C1 segment of cervical spinal cord (tissue), 14 donors: ENCODE results near the gene GTSE1.

Experiments
- DNase-seq, 14 donors: peaks; one replicate each; lab custom pipeline; 2025; lab: John Stamatoyannopoulos, UW

GTSE1 gene

DNA sequence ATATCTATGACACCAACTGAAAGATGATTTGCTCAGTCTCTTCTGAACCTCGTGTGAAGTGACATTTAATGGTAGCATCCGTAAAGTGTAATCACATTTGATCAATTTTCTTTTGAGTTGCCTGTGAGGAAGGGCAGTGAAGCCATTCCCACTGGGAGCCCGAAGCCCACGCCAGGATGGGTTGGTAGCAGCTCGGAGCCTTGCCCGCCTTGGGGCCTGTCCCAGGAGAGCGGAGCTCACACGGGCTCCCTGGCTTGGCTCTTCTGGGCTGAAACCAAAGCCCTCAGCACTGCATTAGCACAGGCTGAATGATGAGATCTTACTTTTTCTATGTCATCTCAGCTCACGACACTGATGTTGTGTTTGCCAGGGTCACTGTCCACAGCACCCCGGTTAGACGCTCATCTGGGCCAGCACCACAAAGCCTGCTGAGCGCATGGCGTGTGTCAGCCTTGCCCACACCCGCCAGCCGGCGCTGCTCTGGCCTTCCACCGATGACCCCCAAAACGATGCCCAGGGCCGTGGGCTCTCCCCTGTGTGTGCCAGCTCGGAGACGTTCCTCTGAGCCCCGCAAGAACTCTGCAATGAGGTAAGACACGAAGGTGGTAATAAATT, 29.5 kb downstream of the GTSE1 start:
- DNase-seq, result no peak

DNA sequence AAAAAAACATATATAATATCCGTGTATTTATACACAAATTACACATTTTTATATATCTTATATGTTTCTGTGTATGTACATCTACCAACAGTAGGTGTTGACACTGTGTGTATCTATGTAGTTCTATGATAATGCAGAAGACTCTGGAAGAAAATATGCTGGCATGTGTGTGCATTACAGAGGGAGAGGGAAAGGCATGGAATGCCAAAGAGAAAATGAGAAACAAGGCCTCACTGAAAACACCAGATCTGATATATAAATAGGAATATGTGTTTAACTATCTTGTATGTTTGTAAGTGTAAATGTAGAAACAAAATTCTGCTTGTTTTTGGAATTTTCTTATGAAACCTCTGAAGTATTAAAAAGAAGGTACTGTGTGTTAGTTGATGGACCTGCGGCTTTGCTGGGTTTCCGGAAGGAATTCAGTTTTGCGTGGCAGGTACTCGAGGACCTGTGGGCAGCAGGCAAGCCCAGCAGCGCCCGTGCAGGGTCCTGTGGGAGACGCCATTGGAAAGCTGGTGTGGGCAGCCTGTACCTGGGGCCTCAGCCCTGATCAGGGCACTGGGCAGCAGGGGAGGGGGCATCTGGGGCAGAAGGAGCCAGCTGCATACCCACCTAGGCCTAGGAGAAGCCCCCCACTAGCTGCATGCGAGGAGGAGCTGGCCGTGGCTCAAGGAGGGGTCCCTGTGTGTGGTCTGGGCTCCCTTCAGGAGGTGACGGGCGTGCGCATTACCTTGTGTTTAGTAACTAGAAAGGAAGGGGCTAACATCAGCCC, 31.2 kb downstream of the GTSE1 start:
- DNase-seq, result no peak

DNA sequence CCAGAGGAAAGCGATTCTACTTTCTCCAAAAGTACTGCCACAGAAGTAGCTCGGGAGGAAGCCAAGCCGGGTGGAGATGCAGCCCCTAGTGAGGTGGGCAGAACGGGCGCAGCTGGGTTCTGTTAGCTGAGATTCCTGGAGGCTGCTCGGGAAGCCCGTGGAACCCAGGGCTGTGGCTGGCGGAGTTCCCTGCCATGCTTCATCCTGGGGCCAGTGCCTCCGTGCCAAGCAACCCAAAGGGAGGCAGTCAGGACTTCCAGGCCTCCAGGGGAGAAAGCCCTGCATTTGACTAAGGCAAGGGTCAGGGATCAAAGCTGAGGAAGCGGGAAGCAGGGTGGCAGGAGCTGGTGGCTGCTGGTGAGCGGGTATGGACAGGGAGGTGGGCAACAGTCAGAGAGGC, 32.1 kb downstream of the GTSE1 start:
- no peak for DNase-seq

DNA sequence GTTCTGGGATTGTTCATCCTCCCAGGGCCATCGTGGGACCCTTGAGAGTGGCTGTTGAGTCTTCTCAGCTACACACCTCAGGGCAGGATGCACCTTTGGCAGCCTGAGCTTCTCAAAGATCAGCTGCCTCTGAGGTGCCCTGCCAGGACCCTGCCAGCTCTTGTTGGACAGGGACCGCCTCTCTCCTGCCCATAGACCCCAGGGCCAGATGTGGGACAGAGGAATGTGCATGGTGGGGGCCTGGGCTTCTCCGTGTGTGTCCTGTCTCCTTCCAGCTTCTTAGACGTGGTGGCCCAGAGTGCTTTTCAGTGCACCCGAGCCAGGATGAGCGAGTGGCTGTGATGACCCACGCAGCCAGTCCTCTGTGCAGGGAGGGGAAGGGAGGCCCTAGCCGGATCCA, 32.9 kb downstream of the GTSE1 start:
- DNase-seq, result no peak

DNA sequence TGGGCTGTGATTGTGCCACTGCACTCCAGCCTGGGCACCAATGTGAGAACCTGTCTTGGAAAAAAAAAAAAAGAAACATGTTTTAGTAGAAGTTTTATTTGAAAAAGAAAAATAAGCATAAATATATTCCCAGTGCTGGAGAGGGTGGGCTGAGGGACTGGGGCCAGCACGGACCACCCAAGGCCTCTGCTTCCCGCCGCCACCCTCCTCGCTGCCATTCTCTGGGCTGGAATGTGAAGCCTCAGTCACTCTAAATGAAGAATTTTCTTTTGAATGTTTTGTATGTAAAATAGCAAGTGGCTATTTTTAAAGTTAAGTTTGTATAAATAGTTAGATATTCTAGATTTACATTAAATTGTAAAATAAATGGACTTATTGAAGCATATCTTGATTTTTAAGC, 33.8 kb downstream of the GTSE1 start:
- DNase-seq, result no peak

DNA sequence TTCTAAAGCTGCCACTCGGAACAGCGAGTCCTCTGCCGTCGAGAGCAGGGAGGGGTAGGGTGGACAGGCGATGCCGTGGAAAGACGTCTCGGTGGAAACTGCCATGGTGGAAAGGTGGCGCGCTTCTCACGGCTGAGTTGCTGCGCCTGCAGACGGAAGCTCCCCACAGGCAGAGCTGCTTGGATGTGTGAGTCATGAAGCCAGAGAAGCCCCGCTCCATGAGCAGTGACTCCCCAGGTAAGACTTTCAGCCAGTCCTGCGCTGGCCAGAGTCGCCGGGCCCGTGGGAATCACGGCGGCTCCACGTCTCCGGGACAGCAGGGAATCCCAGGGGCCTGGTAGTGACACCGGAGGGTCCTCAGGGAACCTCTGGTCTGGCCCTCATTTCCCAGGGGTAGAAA, 34.8 kb downstream of the GTSE1 start:
- DNase-seq, result no peak

DNA sequence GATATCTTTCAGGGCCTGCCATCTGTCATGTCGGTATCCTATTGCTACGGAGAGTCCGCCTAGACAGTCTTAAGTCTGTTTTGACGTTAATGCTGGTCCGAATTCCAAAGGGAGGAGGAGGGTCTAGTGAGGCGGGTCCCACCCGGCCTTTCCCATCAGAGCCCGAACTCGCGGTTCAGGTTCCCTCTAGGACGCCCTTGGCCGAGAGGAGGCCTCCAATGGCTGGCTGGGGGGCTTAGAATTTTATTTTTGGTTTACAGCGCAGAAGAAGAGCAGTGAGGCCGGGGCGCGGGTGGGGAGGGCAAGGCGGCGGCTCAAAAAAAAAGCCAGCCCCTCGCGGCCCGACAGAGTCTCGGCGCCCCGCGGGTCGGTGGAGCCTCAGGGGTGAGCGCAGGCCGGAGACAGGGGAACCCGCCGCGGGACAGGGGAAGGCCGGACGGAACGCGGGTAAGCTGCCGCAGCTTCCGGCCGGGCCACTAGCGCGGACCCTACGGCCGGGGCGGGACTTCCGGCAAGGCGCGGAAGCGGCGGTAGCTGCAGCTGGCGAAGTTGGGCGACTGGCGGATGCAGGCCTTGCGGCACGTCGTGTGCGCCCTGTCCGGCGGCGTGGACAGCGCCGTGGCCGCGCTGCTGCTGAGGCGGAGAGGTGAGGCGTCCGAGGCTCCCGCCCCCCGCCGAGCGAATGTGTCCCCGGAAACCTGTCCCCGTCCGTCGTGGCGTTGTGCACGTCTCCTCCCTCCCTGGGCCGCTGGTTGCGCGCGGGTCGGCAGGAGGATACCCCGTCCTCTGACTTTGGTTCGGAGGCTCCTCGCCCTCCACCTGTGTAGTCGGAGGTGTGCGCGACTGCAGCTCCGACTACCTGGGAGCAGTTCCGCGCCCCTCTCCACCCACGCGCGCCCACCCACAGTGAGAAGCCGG, 38.8 kb downstream of the GTSE1 start, which contains the start of gene TRMU:
Gene TRMU, plus strand, starts transcription at position 514 of the 918 bp plus-strand sequence. Its CDS starts 51 bp downstream, at position 565.
- peak in 13 of 14 donors; percentile 54 to 87 (median 68) for DNase-seq

DNA sequence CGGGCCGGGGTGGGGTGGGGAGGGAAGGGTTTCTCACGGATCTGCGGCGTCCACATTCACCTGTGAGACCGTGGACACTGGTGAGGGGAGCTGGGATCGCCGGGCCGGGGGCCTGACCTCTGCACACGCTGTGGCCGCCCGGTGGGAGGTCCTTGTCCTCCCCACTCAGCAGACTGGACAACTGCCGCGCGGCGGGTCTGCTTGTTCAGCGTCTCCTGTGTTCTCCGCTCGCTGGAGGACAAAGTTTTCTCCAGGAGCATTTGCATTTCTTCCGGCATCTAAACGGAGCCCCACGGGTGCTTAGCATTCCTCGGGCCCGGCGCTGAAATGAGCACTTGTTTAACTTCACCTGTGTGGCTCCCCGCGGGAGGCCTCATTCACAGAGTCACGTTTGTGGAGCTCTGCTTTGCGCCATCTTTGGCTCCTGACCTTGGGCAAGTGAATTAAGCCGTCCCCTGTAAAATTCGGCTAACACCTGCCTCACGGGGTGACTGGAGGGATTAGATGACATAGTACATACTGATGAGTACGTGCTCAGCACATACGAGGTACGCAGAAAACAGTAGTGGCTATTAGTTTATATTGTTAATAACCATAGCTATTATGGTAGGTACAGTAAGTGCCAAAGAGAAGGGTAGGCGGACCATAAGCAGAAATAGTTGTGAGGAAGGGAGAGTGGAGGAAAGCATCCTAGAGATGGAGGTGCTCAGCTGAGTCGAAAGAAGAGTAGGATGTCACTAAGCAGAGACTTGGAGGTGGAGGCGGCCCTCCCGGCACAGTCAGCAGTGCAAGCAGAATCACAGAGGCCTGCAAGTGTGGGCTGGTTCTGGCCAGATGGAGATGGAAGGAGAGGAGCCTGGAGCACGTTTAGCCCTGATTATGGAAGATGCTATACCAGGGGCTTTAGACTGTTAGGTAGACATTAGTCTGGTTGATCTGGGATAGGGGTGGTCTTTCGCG, 39.7 kb downstream of the GTSE1 start:
- peak in 3 of 14 donors; percentile 4 to 42 (median 20) for DNase-seq

DNA sequence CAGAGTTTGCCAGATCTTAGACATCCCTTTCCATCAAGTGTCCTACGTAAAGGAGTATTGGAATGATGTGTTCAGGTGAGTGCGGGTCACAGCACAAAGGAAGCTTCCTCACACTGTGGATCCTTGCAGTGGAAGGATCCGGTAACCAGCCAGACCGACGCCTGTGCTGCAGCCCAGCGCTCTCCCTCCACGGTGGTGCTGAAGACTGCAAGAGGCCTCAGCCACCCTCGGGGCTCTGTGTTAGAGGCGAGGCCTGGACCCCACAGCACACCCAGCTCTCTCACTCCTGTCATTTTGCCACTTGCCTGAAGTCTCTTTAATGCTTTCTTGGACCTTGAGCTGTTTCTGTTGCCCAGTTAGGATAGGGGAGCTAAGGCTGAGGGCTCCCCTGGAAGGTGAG, 41.2 kb downstream of the GTSE1 start:
- DNase-seq, result no peak

DNA sequence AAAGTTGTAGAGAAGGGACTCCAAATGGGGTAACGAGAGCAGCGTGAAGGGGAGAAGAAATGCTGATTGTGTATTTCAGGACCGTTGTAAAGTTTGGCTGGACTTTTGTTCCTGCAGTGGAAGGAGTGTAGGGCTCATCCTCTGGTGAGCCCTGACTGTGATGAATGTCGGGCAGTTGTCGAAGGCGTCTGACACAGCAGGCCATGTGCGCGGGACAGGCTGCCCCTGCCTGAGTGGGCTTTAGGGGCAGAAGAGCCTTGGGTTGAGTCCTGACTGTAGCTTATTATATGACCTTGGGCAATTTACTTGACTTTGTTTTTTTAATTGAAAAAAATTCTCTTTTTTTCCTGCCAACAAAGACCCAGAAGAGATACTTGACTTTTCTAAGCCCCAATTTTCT, 42.0 kb downstream of the GTSE1 start:
- DNase-seq, result no peak

DNA sequence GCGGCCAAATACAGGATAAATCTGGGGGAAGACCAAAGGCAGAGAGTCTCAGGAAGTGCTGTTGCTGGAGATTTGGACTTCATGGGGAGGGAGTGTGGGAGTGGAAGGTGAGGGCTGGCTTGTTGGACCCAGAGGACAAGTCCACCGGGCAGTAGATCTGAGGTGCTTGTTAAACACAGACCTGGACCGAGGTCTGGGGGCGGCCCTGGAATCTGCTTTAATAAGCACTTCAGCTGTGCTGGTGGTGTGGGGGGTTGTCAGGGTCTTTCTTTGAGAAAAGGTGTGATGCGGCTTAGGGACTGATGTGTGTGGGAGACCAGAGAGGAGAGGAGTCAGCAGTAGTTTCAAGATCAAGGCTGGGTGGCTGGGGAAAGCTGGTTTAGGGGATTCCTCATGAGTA, 43.3 kb downstream of the GTSE1 start:
- no peak for DNase-seq

DNA sequence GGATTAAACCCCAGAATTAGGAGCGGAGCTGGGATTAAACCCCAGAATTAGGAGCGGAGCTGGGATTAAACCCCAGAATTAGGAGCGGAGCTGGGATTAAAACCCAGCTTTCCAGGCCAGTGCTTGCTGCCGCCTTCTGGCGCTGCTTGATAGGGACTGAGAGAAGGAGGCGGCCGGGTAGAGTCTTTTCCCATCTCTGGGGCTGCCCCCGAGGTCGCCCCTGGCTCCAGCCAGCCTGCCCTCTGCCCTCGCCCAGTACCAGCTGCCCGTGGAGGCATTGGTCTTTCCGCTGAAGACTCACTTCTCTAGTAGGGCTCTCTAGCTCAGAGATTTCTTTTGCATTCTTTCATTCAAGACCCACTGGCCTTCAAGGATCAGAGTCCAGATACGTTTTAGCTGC, 44.0 kb downstream of the GTSE1 start:
- no peak for DNase-seq

DNA sequence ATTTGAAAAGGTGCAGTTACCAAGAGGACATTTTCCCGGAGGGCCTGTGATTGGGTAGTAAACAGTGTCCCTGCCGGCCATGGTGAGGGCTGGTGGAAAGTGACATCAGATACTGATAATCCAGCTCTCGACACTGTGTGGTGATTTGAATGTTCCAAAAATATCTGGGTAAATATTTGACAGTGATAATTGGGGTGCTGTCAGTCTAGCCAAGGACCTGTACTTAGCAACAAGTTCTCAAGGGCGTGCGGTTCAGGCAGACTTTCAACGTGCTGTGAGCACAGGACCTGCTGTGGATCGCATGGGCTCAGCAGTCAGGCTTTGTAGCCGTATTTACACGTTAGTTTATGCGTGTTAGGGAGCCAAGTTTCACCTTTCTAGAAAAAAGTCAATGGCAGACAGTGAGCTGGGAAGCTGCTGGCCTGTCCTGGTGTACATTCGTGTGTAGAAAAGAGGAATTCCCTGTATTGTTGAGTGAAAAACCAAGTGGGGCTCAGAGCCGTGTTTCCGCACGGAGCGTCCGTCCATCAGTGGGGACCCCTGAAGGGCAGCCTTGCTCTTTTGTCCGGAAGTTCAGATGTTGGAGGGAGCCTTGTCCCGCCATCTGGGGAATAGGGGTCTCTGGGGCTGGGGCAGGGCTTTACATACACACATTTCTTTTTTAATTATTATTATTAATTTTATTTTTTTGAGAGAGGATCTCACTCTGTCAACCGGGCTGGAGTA, 50.2 kb downstream of the GTSE1 start:
- no peak for DNase-seq

DNA sequence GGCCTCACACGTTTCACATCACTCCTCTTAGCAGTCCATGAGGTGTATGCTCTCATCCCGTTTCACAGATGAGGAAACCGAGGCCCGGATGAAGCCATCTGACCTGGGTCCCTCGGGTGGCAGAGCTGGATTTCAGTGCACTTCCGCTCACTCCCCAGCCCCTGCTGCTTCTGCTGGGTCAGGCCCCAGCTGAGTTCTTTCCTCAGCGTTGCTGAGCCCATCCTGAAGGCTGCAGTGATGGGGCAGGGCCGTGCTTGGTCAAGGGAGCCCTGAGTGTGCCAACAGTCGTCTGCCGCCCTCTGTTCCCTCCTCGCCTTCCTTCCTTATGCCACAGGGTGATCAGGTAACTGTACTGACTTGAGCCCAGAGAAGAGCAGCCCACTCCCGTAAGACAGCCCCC, 51.0 kb downstream of the GTSE1 start:
- DNase-seq, result no peak

DNA sequence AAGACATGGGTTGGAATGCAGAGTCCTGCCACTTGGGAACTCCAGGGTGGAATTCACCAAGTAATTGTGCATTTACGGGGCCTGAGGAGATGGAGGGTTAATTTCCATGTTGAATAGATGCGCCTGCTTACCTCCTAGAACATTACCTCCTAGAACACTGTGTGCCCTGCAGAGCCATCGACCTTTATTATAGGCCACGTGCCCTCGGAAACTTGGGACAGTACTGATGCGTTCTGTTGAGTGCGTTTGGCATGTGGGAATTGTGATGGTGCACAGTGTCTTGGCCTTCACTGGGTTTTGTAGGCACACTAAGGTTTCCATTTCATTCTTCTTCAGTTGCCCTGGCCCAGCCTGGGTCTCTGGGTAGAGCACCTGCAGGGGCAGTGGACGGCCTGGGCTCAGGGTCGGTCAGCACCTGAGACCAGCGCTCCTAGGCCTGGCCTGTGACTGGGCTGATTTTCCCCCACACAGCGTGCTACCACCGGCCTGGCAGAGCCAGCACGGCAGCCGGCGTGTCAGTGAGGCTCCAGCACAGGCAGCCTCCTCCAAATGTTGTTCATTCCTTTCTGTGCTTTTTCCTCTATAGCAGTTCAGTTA, 51.5 kb downstream of the GTSE1 start:
- DNase-seq, result no peak

DNA sequence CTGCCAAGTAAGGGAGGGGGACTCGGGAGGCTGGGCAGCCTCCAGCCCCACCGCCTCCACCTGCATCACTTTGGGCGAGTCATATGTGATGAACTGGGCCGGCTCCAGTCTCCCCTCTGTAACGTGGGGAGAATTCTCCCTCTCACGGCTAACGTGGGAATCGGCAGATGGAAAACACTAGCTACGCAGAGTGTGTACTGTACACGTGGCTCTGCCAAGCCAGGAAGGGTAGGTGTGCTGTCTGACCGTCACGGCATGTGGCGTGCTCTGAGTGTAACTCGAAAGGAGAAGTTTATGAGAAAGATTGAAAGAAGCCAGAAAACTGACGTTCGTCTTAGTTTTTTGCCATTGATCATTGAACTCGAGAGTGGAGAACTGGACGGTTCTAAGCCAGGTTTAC, 52.6 kb downstream of the GTSE1 start:
- no peak for DNase-seq

DNA sequence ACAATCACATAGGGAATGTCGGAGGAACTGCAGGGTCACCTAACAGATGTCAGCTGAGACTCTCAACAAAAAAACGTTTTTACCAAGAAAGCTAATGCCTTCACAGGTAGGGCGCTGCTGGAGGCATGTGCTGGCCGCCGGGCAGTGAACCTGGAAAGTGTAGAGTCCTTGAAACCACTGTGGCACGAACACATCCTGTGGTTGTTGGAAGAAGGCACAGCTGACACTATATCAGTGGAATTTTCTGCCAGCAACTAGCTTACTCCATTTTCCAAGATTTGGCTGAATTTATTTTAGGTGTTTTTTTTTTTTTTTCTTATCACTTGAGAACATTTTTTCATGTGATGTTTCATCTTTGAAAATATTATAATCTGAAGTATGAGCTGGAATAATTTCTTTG, 53.0 kb downstream of the GTSE1 start:
- no peak for DNase-seq

DNA sequence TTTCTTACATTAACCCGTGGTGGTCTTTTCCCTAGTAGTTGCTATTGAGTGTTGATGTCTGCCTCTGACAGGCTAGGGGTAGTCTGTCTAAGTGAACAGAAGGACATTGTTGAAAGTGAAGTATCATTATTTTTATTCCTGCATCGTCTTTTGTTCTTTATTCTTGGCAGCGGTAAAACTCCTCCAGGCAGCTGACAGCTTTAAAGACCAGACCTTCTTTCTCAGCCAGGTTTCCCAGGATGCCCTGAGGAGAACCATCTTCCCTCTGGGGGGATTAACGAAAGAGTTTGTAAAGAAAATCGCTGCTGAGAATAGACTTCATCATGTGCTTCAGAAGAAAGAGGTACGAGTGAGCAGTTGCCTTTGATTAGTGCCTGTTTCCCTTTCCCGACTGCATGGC, 53.5 kb downstream of the GTSE1 start:
- DNase-seq, result no peak

DNA sequence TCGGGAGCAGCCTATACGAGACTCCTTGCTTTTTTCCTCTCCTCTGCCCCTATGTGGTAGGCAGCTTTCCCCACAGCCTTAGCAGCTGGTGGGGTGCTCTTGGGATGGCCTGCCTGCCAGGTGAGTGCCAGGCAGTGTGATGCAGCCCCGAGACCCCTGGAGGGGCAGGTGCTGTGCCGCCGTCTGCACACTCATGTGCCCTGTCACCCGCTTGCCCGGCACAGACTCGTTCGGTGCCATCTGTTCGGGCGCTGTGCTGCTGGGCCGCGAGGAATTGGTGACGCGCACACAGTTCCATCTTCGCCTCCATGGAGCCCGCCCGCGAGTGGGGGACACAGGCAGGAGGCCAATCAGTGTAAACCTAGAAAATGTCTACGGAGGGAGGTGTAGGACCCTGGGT, 54.0 kb downstream of the GTSE1 start:
- no peak for DNase-seq

DNA sequence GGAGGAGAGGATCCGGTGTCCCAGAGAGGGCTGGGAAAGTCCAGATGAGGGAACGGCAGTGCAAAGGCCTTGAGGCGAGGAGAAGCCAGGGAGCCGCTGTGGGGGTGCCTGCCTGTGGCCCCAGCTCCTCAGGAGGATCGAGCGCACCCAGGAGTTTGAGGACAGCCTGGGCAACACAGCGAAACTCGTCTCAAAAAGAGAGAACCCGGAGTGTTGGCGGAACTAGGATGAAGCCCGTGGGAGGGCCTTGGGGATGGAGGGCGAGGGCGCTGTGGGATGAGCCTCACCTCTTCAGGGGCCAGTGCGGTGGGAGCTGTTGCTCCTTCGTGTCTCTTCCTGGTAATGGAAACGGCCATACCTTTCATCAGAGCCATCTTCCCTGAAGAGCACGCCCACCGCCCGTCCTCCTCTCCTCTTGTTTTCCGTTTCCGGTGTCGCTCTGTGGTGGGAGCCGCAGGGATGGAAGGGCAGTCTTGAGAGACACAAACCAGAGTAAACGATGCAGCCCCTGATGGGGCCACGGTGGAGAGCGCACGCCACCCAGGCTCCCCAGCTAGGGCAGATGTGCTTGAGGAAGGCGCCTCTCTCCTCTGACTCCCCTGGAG, 54.6 kb downstream of the GTSE1 start:
- DNase-seq, result no peak
